Suprapubic skin (tissue), 4 donors: ENCODE data around the gene FOLR2.
"Not testable (repeated sequence)": the region's sequence is repeated elsewhere in the genome, so short reads cannot be mapped to it uniquely, and the experiment has no call there.

ENCODE experiments used
- CTCF ChIP-seq, 2 donors: fragments of 200-600 bp in 1 of 2; fragments of 450-650 bp in 1 of 2; sonication (generic) in 1 of 2; IDR thresholded peaks; one replicate each; pipeline ENCODE4 v1.5.1; 2016 to 2019; ENCODE audit warnings: antibody characterized with exemption in 2 of 2, mild to moderate bottlenecking in 1 of 2, moderate library complexity in 1 of 2
- EP300 ChIP-seq: sonication (generic); formaldehyde crosslinking; IDR thresholded peaks from one replicate; pipeline ENCODE4 v1.6.1; 2017; ENCODE audit warnings: antibody characterized with exemption
- POLR2A ChIP-seq, 2 donors: fragments of 450-650 bp; IDR thresholded peaks; one replicate each; pipeline ENCODE4 v1.6.1; 2017; ENCODE audit warnings: antibody characterized with exemption in 2 of 2, mild to moderate bottlenecking in 2 of 2, moderate library complexity in 2 of 2
- POLR2AphosphoS5 ChIP-seq, 3 donors: sonication (generic); formaldehyde crosslinking; IDR thresholded peaks; one replicate each; pipeline ENCODE4 v1.6.1; 2017; ENCODE audit warnings: antibody characterized with exemption in 3 of 3

- not testable (repeated sequence) for TF ChIP-seq CTCF (IDR thresholded peaks at IDR 0.05); EP300; POLR2AphosphoS5 (IDR thresholded peaks at IDR 0.05); POLR2A (IDR thresholded peaks at IDR 0.05)
Measured at GRCh38 chr11:72181553-72181958, 35.0 kb upstream of the FOLR2 start.
